Liver (tissue), 3 donors: ENCODE results near the gene ATP10B.

Experiments
- CTCF ChIP-seq: fragments of 150-350 bp; IDR thresholded peaks from 2 replicates; pipeline ENCODE4 v1.5.1; 2017; ENCODE audit warnings: improper control_type of control experiment, low read depth, low read length; ENCODE audit not compliant: missing input control
- EGR1 ChIP-seq, 2 donors: IDR thresholded peaks; 2 replicates each; pipeline ENCODE4 v1.6.1; 2016 to 2018; ENCODE audit warnings: antibody characterized with exemption in 2 of 2, low read depth in 2 of 2
- NR2F2 ChIP-seq: IDR thresholded peaks from 2 replicates; pipeline ENCODE4 v1.6.1; 2016; ENCODE audit warnings: antibody characterized with exemption
- REST ChIP-seq: IDR thresholded peaks from 2 replicates; pipeline ENCODE4 v1.6.1; 2016; ENCODE audit warnings: antibody characterized with exemption, mild to moderate bottlenecking
- donor health status: healthy.
- donor health status: healthy.

GRCh38 chr5:160672521-160672920 lies 179.5 kb downstream of the ATP10B start:
- no peak for TF ChIP-seq REST
- no peak for TF ChIP-seq CTCF
- TF ChIP-seq NR2F2 = no peak
- TF ChIP-seq EGR1 (IDR thresholded peaks at IDR 0.05; ENCODE audit: low read depth in 2 of 2) = no peak
